ENCODE results near the gene PDE5A.
"Not testable (repeated sequence)": the region's sequence is repeated elsewhere in the genome, so short reads cannot be mapped to it uniquely, and the experiment has no call there.

The PDE5A gene

DNA sequence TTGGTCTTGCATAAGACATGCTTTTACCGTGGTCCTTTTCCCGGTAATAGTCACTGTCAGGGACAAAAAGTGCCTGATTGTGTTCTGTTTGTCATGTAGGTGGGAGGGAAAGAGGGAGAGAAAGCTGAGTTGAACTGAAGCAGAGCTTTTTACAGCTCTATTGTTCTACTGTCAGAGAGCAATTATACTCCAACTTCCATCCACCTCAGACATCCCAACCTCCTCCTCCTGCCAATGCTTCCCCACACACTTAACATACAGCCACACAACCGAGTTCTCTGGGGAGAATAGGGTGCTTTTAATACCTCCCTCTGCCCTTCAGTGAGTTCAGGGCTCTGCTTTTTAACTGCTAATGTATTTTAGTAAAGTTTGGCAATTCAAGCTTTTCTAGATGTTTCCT, 159.6 kb downstream of the PDE5A start:
- DNase-seq = not testable (repeated sequence)

DNA sequence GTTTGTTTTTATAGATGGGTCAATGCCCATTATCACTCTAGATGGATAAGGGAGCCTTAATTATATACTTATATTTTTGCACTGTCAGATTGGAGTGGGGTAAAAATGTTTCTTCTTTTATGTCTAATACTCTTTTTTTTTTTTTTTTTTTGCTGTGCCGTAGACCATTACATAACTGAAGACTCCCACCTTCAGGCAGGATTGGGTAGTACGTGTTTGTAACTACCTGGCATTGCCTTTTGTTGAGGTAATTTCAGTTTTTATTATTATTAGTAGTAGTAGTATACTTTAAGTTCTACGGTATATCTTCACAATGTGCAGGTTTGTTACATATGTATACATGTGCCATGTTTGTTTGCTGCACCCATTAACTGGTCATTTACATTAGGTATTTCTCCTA, 165.9 kb downstream of the PDE5A start:
- not testable (repeated sequence) for DNase-seq

DNA sequence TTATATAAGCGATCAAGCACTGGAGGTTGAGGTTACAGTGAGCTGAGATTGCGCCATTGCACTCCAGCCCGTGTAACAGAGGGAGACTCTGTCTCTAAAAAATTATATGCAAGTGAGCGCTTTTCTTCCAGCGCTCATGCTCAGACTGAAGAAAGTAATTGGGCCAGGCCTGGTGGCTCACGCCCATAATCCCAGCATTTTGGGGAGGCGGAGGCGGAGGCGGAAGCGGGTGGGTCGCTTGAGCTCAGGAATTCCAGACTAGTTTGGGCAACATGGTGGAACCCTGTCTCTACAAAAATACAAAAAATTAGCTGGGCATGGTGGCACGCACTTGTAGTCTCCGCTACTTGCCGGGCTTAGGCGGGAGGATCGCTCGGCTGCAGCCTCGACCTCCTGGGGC, 172.9 kb downstream of the PDE5A start:
- not testable (repeated sequence) for DNase-seq

DNA sequence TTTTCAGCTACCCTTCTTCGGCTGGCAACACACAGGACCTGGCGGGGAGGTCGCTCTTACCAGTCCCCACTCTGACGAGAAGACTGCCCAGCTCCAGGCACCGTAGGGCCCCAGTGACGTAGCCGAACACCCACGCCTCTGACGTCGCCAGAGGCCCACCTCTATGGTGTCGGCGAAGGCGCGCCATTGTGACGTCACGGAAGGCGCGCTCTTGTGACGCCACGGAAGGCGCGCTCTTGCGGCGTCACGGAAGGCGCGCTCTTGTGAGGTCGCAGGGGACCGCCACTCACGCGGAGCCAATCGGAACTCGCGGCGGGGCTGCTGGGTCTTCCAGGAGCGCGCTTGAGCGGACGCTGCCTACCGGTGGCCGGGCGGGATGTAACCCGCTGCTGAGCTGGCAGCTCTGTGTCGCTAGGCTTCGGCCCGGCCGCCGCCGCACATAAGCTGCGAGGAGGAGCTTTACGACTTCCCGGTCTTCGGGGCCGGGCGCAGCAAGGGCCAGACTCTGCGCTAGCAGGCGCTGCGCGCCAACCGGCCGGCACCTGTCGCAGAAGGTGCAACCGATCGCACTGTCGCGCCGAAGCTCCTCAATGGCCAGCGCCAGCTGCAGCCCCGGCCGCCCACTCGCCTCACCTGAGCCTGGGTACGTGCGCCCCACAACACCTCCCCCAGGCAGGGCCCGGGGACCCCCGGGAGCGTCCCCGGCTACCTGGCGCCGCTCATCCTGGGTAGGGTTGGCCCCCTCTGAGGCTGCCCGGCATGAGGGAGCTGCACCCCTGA, 173.9 kb downstream of the PDE5A start:
- peak; percentile 90 for DNase-seq

DNA sequence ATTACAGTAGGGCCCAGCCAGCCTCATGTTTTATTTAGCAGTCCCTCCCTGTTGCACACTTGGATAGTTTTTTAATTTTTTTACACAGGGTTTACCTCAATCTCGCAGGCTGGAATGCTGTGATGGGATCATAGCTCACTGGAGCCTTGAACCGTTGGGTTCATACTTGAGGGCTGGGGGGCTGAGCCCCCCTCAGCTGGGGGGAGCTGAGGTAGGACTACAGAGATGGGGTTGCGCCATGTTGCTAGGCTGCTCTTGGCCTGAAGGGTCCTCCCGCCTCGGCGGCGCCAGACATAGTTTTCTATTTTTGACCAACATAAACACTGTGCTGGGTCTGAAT, 174.5 kb downstream of the PDE5A start:
- not testable (repeated sequence) for DNase-seq

DNA sequence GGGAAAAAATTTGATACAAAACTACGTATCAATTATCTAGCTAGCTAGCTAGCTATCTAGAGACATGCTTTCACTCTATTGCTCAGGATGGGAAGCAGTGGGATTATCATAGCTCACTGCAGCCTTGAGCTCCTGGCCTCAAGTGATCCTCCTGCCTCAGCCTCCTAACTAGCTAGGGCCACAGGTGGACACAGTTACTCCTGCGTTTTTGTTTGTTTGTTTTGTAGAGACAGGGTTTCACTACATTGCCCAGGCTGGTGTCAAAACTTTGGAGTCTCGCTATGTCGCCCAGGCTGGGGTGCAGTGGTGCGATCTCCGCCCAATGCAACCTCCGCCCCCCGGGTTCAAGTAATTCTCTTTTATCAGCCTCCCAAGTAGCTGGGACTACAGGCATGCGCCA, 175.3 kb downstream of the PDE5A start:
- DNase-seq = not testable (repeated sequence)

DNA sequence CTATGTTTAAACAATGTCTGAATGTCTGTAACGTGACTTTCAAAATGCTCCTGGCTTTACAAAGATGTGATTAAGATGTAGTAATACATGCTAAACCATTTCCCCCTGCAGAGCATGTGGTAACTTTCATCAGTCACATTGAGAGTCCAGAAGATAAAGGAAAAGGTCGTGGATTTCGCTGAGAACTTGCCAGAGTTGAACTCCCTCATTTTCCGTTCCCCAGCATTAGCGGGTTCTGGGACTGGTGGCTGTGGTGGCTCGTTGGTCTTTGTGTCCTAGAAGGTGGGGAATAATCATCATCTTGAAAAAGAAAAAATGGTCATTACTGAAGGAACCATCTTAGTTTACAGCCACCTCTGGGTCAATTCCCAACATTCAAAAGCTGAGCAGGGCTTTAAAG, 178.8 kb downstream of the PDE5A start:
- not testable (repeated sequence) for DNase-seq

Data from kidney glomerular epithelial cell (primary cell).